Islet precursor cell (in vitro differentiated cells): ENCODE results near the gene CACNA1C.

Source experiments
- DNase-seq: peaks from one replicate; pipeline ENCODE4 v3.0.0-alpha.2; 2018

The CACNA1C gene

GRCh38 chr12:2685620-2686279, 633.0 kb downstream of the CACNA1C start:
- peak; percentile 56 for DNase-seq

GRCh38 chr12:2686280-2686646, 633.5 kb downstream of the CACNA1C start:
- DNase-seq = peak; percentile 52

- peak; percentile 47 for DNase-seq
Measured at GRCh38 chr12:2687058-2687457, 634.3 kb downstream of the CACNA1C start.

- peak; percentile 45 for DNase-seq
Measured at GRCh38 chr12:2687726-2688125, 634.9 kb downstream of the CACNA1C start.

DNA sequence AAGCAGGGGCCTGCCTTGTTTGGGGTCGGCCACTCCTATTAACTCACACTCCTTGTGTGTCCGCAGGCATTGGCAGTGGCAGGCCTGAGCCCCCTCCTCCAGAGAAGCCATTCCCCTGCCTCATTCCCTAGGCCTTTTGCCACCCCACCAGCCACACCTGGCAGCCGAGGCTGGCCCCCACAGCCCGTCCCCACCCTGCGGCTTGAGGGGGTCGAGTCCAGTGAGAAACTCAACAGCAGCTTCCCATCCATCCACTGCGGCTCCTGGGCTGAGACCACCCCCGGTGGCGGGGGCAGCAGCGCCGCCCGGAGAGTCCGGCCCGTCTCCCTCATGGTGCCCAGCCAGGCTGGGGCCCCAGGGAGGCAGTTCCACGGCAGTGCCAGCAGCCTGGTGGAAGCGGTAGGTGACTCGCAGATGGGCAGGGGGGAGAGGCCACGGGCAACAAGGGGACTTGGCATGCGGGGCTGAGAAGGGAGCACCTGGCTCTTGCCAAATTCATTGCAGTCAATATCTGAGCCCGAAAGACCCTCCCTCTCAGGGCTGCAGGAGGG, 635.7 kb downstream of the CACNA1C start:
- peak; percentile 47 for DNase-seq

DNA sequence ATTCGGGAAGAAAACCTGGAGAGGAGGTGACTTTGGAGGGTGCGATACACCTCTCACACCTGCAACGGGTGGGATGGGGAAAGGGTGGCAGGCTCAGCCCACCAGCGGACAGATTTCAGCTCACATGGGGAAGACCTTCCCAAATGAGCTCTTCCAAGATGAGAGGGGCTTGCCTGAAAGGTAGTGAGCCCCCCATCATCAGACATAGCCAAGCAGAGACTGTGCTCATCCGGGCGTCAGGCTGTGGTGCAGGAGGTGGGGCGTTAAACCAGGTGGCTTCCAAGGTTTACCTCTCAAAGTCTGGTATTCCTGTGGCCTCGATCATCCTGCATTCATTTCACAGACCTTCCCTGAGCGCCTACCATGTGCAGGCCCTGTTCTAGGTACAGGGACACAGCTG, 636.6 kb downstream of the CACNA1C start:
- DNase-seq = peak; percentile 35

GRCh38 chr12:2689879-2690278, 637.1 kb downstream of the CACNA1C start:
- peak; percentile 38 for DNase-seq

GRCh38 chr12:2690348-2691005, 637.7 kb downstream of the CACNA1C start:
- DNase-seq = no peak

DNA sequence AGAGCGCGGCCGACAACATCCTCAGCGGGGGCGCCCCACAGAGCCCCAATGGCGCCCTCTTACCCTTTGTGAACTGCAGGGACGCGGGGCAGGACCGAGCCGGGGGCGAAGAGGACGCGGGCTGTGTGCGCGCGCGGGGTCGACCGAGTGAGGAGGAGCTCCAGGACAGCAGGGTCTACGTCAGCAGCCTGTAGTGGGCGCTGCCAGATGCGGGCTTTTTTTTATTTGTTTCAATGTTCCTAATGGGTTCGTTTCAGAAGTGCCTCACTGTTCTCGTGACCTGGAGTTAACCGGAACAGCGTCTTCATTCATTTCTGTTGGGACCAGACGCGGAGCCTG, 638.2 kb downstream of the CACNA1C start:
- peak; percentile 85 for DNase-seq

DNA sequence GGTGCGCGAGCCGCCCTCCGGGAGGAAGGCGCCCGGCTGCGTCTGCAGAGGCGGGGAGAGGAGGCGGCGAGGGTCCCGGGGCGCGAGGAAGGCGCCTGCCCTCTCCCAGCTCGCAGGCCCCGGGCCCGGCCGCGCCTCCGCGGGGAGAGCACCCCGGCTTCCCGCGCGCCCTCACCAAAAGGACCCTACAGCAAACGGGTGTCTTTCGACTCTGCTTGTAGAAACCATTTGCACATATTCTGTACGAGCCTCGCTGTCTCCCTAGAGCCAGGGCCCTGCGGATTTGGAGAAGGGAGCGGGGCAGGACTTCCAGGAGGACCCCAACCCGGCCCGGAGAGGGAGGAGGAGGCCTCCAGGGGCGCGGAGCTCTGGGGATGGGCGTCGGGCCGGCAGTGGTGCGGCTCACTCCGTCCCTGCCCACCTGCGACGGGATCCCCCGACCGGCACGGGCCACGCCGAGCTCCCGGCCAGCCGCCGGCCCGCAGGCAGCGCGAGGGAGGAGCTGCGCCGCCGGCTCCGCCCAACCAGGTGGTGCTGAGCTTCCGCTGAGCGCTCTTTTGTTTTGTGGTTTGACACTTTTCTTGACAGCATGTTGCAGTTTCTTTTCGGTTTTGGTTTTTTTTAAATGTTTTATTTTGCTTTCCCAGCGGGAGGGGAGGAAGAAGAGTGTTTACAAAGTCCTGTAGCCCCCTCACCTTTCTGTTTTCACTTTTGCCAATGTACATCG, 638.7 kb downstream of the CACNA1C start:
- peak; percentile 80 for DNase-seq

- DNase-seq = peak; percentile 32
Measured at GRCh38 chr12:2692080-2692479, 639.3 kb downstream of the CACNA1C start.

GRCh38 chr12:2693244-2693860, 640.6 kb downstream of the CACNA1C start:
- DNase-seq = peak; percentile 59

DNA sequence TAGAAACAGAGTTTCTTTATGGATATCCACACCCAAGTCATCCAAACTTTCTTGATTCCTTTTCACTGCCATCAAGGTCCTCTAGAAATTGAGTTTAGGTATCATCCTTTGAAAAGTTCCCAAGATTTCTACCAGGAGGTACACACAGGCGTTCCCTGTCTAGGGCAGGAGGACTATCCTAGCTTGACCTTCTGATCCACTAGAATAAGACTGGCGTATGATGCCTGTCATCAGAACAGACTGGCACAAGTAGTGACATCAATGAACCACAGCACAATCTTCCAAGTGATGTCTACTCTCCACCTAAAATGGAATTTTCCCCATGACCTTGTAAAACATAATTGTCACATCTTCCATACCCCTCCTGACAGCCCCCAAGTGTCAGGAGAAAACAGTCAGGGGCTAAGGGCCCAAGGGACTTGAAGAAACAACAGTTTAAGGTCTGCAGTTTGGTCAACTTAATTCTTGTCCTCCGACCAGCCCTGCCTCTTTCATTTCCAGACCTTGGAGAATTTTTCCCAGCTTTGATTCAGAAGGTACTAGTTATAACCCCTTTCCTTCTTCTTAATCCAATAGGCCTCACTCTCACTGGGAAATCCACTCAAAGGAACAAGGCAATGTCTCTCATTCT, 641.3 kb downstream of the CACNA1C start:
- no peak for DNase-seq

DNA sequence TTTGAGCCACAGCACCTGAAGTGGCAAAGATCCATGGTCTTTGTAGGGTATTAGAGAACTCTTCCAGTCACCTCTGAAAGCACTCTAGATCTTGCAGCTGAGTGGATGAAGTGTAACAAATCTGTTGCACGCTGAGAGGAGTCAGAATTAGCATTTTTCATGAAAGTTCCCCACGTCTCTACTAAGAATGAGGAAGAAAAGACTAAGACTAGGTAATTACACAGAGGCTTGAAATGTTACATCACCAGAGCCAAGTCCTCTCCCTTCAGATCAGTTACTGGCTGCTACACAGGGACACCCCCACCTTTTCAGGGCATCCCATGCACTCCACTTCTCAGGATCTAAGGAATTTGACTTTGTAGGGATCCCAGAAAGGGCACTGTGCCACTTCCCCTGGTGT, 643.3 kb downstream of the CACNA1C start:
- no peak for DNase-seq

DNA sequence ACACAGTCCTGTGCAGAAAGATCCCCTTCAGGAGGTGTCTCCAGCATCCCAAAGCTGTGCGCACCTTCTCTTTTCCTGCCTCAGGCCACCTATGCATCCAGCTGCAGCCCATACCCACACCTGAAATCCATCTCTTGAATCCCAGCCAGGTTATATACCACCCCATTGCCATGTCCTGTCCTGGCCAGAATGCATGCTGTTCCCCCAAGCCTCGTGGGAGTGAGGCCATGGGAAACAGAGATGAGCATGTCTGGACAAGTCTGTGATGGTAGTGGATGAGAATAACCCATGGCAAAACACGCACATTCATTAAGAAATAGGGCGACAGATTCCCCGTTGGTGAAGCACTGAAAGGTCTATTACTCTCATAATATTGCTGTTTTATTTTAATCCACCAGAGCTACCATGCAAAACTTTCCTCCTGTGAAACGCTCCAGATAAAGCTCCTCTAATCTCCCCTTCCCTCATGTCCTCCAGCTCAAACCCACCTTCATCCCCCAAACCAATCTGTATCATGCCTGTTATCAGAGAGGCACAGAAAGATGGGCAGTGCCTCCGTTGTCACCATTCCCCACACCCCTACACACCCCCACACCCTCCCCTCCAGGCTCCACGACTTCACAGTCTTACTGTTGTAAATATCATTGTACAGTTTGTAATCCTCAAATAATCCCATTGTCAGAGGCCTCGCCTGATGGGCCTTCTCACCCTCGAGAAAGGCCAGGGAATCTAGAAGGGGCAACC, 644.4 kb downstream of the CACNA1C start:
- DNase-seq = peak; percentile 39

DNA sequence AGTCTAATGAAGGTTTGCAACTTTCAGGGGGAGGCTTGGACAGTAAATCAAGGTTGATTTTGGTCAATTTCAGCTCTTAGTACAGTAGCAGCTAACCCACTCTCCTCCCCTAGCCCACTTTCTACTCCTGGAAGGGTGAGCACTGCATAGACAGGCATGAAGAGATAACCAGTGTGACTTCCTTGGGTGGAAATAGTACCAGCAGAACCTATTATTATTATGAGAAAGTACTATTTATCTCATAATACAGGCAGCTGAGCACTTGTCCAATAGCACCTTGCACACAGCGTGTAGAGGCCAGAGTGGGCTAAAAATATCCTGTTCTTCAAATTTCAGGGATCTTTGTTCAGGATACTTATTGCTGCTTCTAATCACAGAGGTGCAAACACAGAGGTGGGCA, 645.8 kb downstream of the CACNA1C start:
- DNase-seq = no peak

DNA sequence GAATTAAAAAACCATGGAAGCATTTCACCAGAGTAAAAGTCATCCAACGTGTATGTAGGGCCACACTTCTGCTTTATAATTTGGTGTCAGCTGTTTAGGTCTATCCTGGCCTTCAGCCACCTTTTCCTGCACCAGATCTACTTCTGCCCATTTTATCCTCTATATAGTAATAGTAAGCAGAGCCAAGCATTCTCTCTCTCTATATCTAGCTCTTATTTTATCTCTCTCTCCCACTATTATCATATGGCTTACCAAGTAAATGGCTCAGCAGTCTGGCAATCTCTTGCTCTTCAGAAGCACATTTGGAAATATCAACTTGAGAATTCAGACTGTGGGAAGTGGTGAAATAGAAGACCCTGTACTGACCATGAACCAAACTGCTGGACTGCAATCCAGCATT, 657.9 kb downstream of the CACNA1C start:
- no peak for DNase-seq

DNA sequence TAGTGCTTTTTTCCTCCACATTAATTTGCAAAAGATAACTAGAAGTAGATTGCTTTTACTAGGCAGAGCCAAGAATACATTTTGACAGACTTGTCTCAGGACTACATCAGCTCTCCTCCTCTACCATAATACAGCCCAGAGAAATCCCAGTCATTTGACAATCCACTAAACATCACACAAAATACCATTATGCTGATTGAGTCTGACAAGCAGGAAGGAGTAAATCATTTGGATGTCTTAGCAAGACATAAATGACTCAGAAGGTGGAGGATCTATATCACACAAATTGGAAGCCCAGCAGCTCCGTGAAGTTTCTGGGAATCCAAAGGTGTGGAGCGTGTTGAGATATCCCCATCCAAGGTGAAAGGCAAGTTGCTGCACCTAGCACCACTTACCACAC, 666.6 kb downstream of the CACNA1C start:
- no peak for DNase-seq

DNA sequence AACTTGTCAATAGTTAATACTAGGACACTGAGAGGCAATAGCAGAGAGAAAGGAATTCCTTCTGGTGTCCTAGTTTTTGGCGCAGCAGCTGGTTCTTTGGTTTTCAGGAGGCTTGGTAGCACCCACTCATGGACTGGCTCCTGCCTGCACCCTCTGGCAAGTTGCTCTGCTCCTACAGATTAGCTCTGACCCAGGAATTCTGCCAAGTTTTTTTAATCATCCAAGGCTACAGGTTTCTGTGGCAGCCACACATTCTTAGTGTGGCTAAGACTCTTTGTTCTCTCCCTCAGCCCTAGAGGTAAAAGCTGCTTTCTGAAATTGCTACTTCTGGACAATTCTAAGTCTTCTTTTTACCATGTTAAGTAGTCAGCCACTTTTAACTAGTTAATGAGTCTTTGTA, 670.0 kb downstream of the CACNA1C start:
- no peak for DNase-seq

DNA sequence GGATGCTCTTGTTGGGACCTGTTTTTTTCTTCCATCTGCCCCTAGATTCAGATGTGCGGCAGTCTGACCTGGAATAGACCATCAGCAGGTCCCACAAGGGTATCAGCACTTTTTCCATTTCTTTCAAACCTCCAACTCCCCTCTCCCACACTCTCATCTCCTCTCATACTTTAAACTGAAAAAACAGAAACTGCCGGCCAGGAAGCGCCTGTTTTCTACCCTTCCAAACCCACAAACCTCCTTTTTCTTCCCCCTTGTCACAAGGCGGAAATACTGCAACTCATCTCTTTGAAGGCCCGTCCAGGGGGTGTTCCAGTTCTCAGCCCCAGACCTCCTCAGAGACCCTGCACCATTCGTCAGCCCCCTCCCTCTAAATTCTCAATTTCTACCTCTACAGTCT, 679.5 kb downstream of the CACNA1C start:
- DNase-seq = no peak

GRCh38 chr12:2733493-2734355, 680.9 kb downstream of the CACNA1C start:
- DNase-seq = peak; percentile 52
